Bronchial epithelial cell (primary cell): ENCODE measurements around the gene CBX8. TPM values are rescaled to one million over a fixed set of nuclear protein-coding genes. Genes with fewer than 3 reads are reported as not detected.

Source experiments
- DNase-seq: peaks from one replicate; pipeline ENCODE4 v3.0.0-alpha.2; 2010; ENCODE audit warnings: low read depth
- FAIRE-seq: peaks from 2 replicates; lab custom pipeline; 2011; peaks lifted over from hg19 to GRCh38; lab: Jason Lieb, UNC
- H3K27me3 ChIP-seq: 2 replicates; pipeline ENCODE4 v1.5.1; 2011; ENCODE audit warnings: low read length; ENCODE audit not compliant: control insufficient read depth, insufficient read depth
- H3K36me3 ChIP-seq: 2 replicates; pipeline ENCODE4 v1.5.1; 2011; ENCODE audit warnings: low read length; ENCODE audit not compliant: control insufficient read depth, insufficient read depth
- H3K4me3 ChIP-seq: 2 replicates; pipeline ENCODE4 v1.5.1; 2011; ENCODE audit warnings: mild to moderate bottlenecking, low read depth, low read length, control low read depth
- CTCF ChIP-seq: IDR thresholded peaks from 2 replicates; pipeline ENCODE4 v1.5.1; 2011; ENCODE audit warnings: mild to moderate bottlenecking, moderate library complexity, low read length, control low read depth, inconsistent platforms; ENCODE audit not compliant: insufficient read depth, severe bottlenecking
- total RNA-seq: library from RNA; depleted of rRNA; stranded (reverse); fragments of >200 nt; gene quantifications from 2 replicates; pipeline ENCODE4 v1.2.1, GENCODE V29; 2014

The CBX8 gene
- total RNA-seq, 1 donor from 2014 or later: 2.6 TPM

GRCh38 chr17:79804856-79805696, 8.2 kb upstream of the CBX8 start:
- H3K27me3 ChIP-seq: peaks cover 83% of the 10 kb centered on the region
- DNase-seq (no peak), FAIRE-seq (no peak)
- no peak overlapping the region for H3K4me3 ChIP-seq
- TF ChIP-seq CTCF: no peak
- no peaks in the 10 kb centered on the region for H3K36me3 ChIP-seq

- Histone ChIP-seq H3K27me3 (peaks cover 87% of the 10 kb centered on the region), H3K4me3 (peak overlapping the region; percentile 22), H3K36me3 (no peaks in the 10 kb centered on the region)
- DNase-seq: peak; percentile 20
- TF ChIP-seq CTCF: no peak
- no peak for FAIRE-seq
These were observed 7.3 kb upstream of the CBX8 start for GRCh38 chr17:79803997-79804855.

GRCh38 chr17:79803421-79803996, 6.6 kb upstream of the CBX8 start:
- DNase-seq: no peak
- H3K4me3 ChIP-seq: no peak overlapping the region
- no peaks in the 10 kb centered on the region for H3K36me3 ChIP-seq
- FAIRE-seq: no peak
- no peak for TF ChIP-seq CTCF
- peaks cover 86% of the 10 kb centered on the region for H3K27me3 ChIP-seq

- H3K4me3 ChIP-seq: no peak overlapping the region
- TF ChIP-seq CTCF: no peak
- no peak for FAIRE-seq
- peaks cover 84% of the 10 kb centered on the region for H3K27me3 ChIP-seq
- no peak for DNase-seq
- H3K36me3 ChIP-seq: no peaks in the 10 kb centered on the region
These were observed 6.0 kb upstream of the CBX8 start for GRCh38 chr17:79802736-79803420.

GRCh38 chr17:79802039-79802735, 5.3 kb upstream of the CBX8 start:
- peaks cover 77% of the 10 kb centered on the region for H3K27me3 ChIP-seq

More at GRCh38 chr17:79802039-79802735, 5.3 kb upstream of the CBX8 start:
- Histone ChIP-seq H3K36me3 (no peaks in the 10 kb centered on the region), H3K4me3 (no peak overlapping the region)
- DNase-seq (no peak), FAIRE-seq (no peak)
- no peak for TF ChIP-seq CTCF
